GM18502 (cell line): Measurements from ENCODE around the gene RAPGEF2.

ENCODE experiments used
- ATAC-seq: cut with Tn5 transposase; IDR thresholded peaks from one replicate; pipeline ENCODE4 v1.9.1; 2021; ENCODE audit warnings: mild to moderate bottlenecking; ENCODE audit not compliant: unreplicated experiment, poor library complexity

Gene RAPGEF2

GRCh38 chr4:159384017-159384416 is 281.1 kb downstream of the RAPGEF2 start:
- ATAC-seq = no peak

GRCh38 chr4:159384632-159385031 is 281.8 kb downstream of the RAPGEF2 start:
- no peak for ATAC-seq

GRCh38 chr4:159386620-159387019 is 283.7 kb downstream of the RAPGEF2 start:
- ATAC-seq = no peak

- no peak for ATAC-seq
These were observed 286.9 kb downstream of the RAPGEF2 start for GRCh38 chr4:159389756-159390155.

- ATAC-seq = no peak
These were observed 287.8 kb downstream of the RAPGEF2 start for GRCh38 chr4:159390648-159391047.

GRCh38 chr4:159395693-159396092 is 292.8 kb downstream of the RAPGEF2 start:
- ATAC-seq = no peak

GRCh38 chr4:159396151-159396550 is 293.3 kb downstream of the RAPGEF2 start:
- no peak for ATAC-seq

GRCh38 chr4:159398236-159398638 is 295.4 kb downstream of the RAPGEF2 start:
- ATAC-seq = no peak

GRCh38 chr4:159400558-159401225 is 297.8 kb downstream of the RAPGEF2 start:
- no peak for ATAC-seq

- no peak for ATAC-seq
These were observed 298.4 kb downstream of the RAPGEF2 start for GRCh38 chr4:159401226-159401712.

GRCh38 chr4:159401791-159402380 is 299.0 kb downstream of the RAPGEF2 start:
- no peak for ATAC-seq
